AG04450 (cell line): Measurements from ENCODE around the gene RNFT2. TPM values are rescaled to one million over a fixed set of nuclear protein-coding genes. Genes with fewer than 3 reads are reported as not detected.

Experiments used
- CTCF ChIA-PET: fragments of 300-600, 350-600 bp; formaldehyde crosslinking; extraction: SDS; loops from one replicate; lab custom pipeline; 2022; ENCODE audit warnings: antibody characterized with exemption, inconsistent platforms; lab: Charles Lee
- POLR2A ChIA-PET: fragments of 350-600 bp; formaldehyde crosslinking; extraction: SDS; loops from one replicate; lab custom pipeline; 2021; ENCODE audit warnings: antibody characterized with exemption, inconsistent platforms; lab: Yijun Ruan, JAX
- DNase-seq: peaks from one replicate; pipeline ENCODE4 v3.0.0-alpha.2; 2011; ENCODE audit warnings: low read depth, low spot score
- H3K27ac ChIP-seq: one replicate; pipeline ENCODE4 v1.5.1; 2012; ENCODE audit warnings: low read depth, low read length, control low read depth
- H3K27me3 ChIP-seq: one replicate; pipeline ENCODE4 v1.6.0; 2012; ENCODE audit warnings: low read length; ENCODE audit not compliant: control insufficient read depth, insufficient read depth
- H3K4me3 ChIP-seq: 2 replicates; pipeline ENCODE4 v1.5.1; 2011; ENCODE audit warnings: mild to moderate bottlenecking, low read depth, low read length, control low read depth
- H3K9me3 ChIP-seq: 2 replicates; pipeline ENCODE4 v1.5.1; 2012; ENCODE audit warnings: low read length; ENCODE audit not compliant: control insufficient read depth, insufficient read depth
- CTCF ChIP-seq: IDR thresholded peaks from 2 replicates; pipeline ENCODE4 v1.5.1; 2011; ENCODE audit warnings: low read depth, low read length, control low read depth, inconsistent platforms
- polyA plus RNA-seq: library from polyadenylated mRNA; depleted of rRNA; stranded (reverse); fragments of >200 nt; gene quantifications from 2 replicates; pipeline ENCODE4 v1.2.3, GENCODE V29; 2011

Gene RNFT2
- polyA plus RNA-seq, 1 experiment, result 2.3 TPM

- CTCF ChIA-PET, result no interaction called here
- no peak overlapping the region for H3K4me3 ChIP-seq
- H3K27ac ChIP-seq, result no peak overlapping the region
- TF ChIP-seq CTCF, result no peak
- peaks cover 50% of the 10 kb centered on the region for H3K27me3 ChIP-seq
- no peak for DNase-seq
- no peaks in the 10 kb centered on the region for H3K9me3 ChIP-seq
- POLR2A ChIA-PET, result interaction anchor here (0.6 kb wide), 1 partner anchor 338 kb away, joined by 5 read pairs; no protein-coding TSS in a partner anchor
Measured at GRCh38 chr12:116695464-116695725, 42.7 kb upstream of the RNFT2 start.

- Histone ChIP-seq H3K4me3 (no peak overlapping the region), H3K27ac (no peak overlapping the region), H3K27me3 (peaks cover 39% of the 10 kb centered on the region), H3K9me3 (no peaks in the 10 kb centered on the region)
- DNase-seq, result no peak
- 0 out of 2 replicates have a peak, but pooled peaks have one; percentile 19 for TF ChIP-seq CTCF
- CTCF ChIA-PET, result interaction anchor here (1.8 kb wide), 1 partner anchor 12 kb away, joined by 6 read pairs; no protein-coding TSS in a partner anchor
- POLR2A ChIA-PET, result no interaction called here
Measured at GRCh38 chr12:116697305-116697704, 40.8 kb upstream of the RNFT2 start.

- Histone ChIP-seq H3K4me3 (no peak overlapping the region), H3K27me3 (peaks cover 38% of the 10 kb centered on the region), H3K27ac (no peak overlapping the region), H3K9me3 (no peaks in the 10 kb centered on the region)
- ChIA-PET CTCF (interaction anchor here (1.8 kb wide), 1 partner anchor 11 kb away, joined by 6 read pairs; no protein-coding TSS in a partner anchor), POLR2A (no interaction called here)
- no peak for DNase-seq
- TF ChIP-seq CTCF, result no peak
Measured at GRCh38 chr12:116697716-116698115, 40.4 kb upstream of the RNFT2 start.

- POLR2A ChIA-PET, result no interaction called here
- no peak for DNase-seq
- CTCF ChIA-PET, result interaction anchor here (1.8 kb wide), 1 partner anchor 11 kb away, joined by 6 read pairs; no protein-coding TSS in a partner anchor
- Histone ChIP-seq H3K27me3 (peaks cover 34% of the 10 kb centered on the region), H3K9me3 (no peaks in the 10 kb centered on the region), H3K27ac (no peak overlapping the region), H3K4me3 (no peak overlapping the region)
- no peak for TF ChIP-seq CTCF
Measured at GRCh38 chr12:116698116-116698515, 40.0 kb upstream of the RNFT2 start.

GRCh38 chr12:116698554-116699075, 39.5 kb upstream of the RNFT2 start:
- POLR2A ChIA-PET, result no interaction called here
- TF ChIP-seq CTCF, result no peak
- CTCF ChIA-PET, result interaction anchor here (0.6 to 1.8 kb wide), 2 partner anchors 10 to 517 kb away, joined by 3 to 6 read pairs; no protein-coding TSS in a partner anchor

More at GRCh38 chr12:116698554-116699075, 39.5 kb upstream of the RNFT2 start:
- Histone ChIP-seq H3K27ac (no peak overlapping the region), H3K27me3 (peaks cover 29% of the 10 kb centered on the region), H3K4me3 (no peak overlapping the region), H3K9me3 (no peaks in the 10 kb centered on the region)
- DNase-seq, result no peak
